HUES48 (cell line): ENCODE measurements around the gene OCRL.
"Not testable (repeated sequence)": the region's sequence is repeated elsewhere in the genome, so short reads cannot be mapped to it uniquely, and the experiment has no call there.

ENCODE experiments used
- H3K27ac ChIP-seq: one replicate; pipeline ENCODE4 v1.7.0; 2013; ENCODE audit warnings: low read depth, low read length, inconsistent platforms
- H3K27me3 ChIP-seq: 2 replicates; pipeline ENCODE4 v1.6.1; 2013; ENCODE audit warnings: mild to moderate bottlenecking, low read length; ENCODE audit not compliant: control insufficient read depth, insufficient read depth
- H3K36me3 ChIP-seq: 2 replicates; pipeline ENCODE4 v1.6.1; 2013; ENCODE audit warnings: low read length; ENCODE audit not compliant: control insufficient read depth, insufficient read depth
- H3K4me1 ChIP-seq: 2 replicates; pipeline ENCODE4 v1.6.1; 2013; ENCODE audit warnings: mild to moderate bottlenecking, low read length; ENCODE audit not compliant: control insufficient read depth, insufficient read depth
- H3K4me3 ChIP-seq: 2 replicates; pipeline ENCODE4 v1.5.1; 2013; ENCODE audit warnings: mild to moderate bottlenecking, low read depth, low read length
- H3K9ac ChIP-seq: 2 replicates; pipeline ENCODE4 v1.6.1; 2013; ENCODE audit warnings: mild to moderate bottlenecking, low read depth, low read length, moderate library complexity
- H3K9me3 ChIP-seq: 2 replicates; pipeline ENCODE4 v1.6.1; 2013; ENCODE audit warnings: low read length; ENCODE audit not compliant: control insufficient read depth, insufficient read depth

The OCRL gene

DNA sequence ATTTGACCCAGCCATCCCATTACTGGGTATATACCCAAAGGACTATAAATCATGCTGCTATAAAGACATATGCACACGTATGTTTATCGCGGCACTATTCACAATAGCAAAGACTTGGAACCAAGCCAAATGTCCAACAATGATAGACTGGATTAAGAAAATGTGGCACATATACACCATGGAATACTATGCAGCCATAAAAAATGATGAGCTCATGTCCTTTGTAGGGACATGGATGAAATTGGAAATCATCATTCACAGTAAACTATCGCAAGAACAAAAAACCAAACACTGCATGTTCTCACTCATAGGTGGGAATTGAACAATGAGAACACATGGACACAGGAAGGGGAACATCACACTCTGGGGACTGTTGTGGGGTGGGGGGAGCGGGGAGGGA lies 24.3 kb downstream of the OCRL start:
- H3K4me1 ChIP-seq, H3K9ac ChIP-seq, H3K27me3 ChIP-seq, H3K27ac ChIP-seq, H3K9me3 ChIP-seq, H3K4me3 ChIP-seq: not testable (repeated sequence)
- peaks cover 78% of the 10 kb centered on the region for H3K36me3 ChIP-seq

DNA sequence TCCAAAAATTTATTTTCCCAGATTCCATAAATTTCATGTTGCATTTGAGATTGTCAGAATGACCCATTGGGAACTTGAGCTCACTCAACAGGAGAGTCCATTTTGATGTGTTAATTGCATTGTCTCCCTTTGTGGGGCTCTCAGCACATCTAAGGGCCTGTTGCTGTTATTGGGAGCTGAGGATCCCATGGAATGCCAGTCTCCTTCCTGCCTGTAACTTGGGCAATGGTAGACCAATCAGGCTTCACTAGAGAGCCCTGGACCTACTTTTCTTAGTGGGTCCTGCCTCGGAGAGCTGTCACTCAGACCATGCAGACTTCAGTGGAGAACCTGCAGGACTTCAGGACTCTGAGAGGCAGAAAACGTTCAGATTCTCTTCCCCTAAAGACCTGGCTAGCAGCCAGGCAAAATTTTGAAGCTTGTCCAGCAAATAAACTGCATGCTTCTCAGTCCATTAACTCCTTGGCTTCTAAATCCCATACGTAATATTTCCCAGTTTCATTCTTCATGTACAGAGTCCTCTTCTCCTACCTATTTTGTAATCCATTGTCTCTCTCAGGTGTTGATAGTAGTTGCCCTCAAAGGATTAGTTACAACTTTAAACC lies 25.1 kb downstream of the OCRL start:
- Histone ChIP-seq H3K9me3 (no peaks in the 10 kb centered on the region), H3K36me3 (peaks cover 77% of the 10 kb centered on the region), H3K27me3 (no peaks in the 10 kb centered on the region; the same call in 1 of the 2 replicates), H3K4me3 (no peak overlapping the region), H3K27ac (no peak overlapping the region), H3K9ac (no peak overlapping the region), H3K4me1 (peaks cover 5% of the 10 kb centered on the region; the same call in 1 of the 2 replicates)

DNA sequence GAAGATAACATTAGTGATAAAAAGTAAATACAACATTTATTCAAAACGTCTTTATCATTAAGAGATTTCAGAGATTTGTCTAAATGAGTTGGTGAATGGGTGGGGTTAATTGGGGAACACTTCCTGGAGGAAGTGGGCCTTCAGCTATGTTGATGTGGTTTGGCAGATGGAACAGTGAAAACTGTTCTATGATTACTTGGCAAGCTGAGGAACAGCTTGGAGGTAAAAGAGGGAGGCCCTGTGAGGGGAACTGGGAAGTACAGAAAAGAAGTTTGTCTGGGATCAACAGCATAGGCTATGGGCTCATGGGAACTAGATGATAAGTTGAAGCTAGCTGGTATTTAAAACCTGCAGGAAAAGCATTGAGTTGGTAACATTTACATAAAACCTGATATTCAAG lies 26.0 kb downstream of the OCRL start:
- Histone ChIP-seq H3K4me3 (no peak overlapping the region), H3K36me3 (peaks cover 77% of the 10 kb centered on the region), H3K27ac (no peak overlapping the region), H3K27me3 (no peaks in the 10 kb centered on the region; the same call in 1 of the 2 replicates), H3K4me1 (peaks cover 5% of the 10 kb centered on the region; the same call in 1 of the 2 replicates), H3K9ac (no peak overlapping the region), H3K9me3 (no peaks in the 10 kb centered on the region)

DNA sequence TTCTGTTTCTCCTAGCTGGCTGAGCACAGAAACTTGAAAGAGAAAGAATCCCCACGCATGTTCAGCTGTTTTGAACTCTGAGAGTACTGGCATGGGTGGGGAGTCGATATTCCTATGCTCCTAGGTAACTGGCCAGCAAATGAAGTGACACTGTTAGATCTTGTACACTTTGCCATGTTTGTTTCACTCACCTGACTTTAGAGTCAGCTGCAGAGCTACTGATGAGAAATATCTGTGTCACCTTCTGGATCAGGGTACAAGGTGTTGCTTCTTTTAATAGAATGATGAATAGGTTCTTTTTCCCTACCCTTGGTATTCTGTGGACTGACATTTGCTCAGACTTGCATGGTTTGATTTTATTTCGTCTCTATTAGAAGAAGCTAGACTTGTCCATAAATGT lies 28.3 kb downstream of the OCRL start:
- no peak overlapping the region for H3K4me3 ChIP-seq
- peaks cover 5% of the 10 kb centered on the region; the same call in 1 of the 2 replicates for H3K4me1 ChIP-seq
- no peak overlapping the region for H3K9ac ChIP-seq
- no peak overlapping the region for H3K27ac ChIP-seq
- no peaks in the 10 kb centered on the region for H3K9me3 ChIP-seq
- peaks cover 73% of the 10 kb centered on the region for H3K36me3 ChIP-seq
- H3K27me3 ChIP-seq: no peaks in the 10 kb centered on the region; the same call in 1 of the 2 replicates

DNA sequence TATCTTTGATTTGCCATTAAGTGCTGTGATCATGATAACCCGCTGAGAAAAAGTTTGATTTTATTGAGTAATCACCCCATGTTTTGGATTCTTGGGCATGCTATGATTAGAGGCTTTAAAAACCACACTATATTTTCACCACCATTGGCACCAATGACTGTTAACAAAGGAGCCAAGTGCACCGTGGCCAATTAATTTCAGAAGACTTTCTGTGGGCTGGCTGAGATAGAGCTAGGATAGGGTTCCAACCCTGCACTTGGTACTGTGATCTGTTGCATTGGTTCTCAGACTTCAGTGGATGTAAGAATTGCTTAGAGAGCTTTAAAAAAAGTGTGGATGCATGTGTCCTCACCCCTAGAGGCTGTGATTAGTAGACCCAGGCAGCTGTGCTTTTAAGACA lies 32.4 kb downstream of the OCRL start:
- no peak overlapping the region for H3K9ac ChIP-seq
- H3K4me1 ChIP-seq: no peaks in the 10 kb centered on the region
- H3K27me3 ChIP-seq: no peaks in the 10 kb centered on the region
- H3K9me3 ChIP-seq: no peaks in the 10 kb centered on the region
- no peak overlapping the region for H3K4me3 ChIP-seq
- H3K36me3 ChIP-seq: peaks cover 88% of the 10 kb centered on the region
- no peak overlapping the region for H3K27ac ChIP-seq

DNA sequence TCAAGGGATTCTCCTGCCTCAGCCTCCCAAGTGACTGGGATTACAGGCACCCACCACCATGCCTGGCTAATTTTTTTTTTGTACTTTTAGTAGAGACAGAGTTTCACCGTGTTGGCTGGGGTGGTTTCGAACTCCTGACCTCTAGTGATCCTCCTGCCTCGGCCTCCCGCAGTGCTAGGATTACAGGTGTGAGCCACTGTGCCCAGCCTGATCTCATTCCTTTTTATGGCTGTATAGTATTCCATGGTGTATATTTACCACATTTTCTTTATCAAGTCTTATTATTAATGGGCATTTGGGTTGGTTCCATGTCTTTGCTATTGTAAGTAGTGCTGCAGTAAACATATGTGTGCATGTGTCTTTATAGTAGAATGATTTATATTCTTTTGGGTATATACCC lies 33.6 kb downstream of the OCRL start:
- H3K4me3 ChIP-seq, H3K27me3 ChIP-seq, H3K9ac ChIP-seq, H3K9me3 ChIP-seq, H3K27ac ChIP-seq, H3K4me1 ChIP-seq: not testable (repeated sequence)
- H3K36me3 ChIP-seq: peaks cover 91% of the 10 kb centered on the region

DNA sequence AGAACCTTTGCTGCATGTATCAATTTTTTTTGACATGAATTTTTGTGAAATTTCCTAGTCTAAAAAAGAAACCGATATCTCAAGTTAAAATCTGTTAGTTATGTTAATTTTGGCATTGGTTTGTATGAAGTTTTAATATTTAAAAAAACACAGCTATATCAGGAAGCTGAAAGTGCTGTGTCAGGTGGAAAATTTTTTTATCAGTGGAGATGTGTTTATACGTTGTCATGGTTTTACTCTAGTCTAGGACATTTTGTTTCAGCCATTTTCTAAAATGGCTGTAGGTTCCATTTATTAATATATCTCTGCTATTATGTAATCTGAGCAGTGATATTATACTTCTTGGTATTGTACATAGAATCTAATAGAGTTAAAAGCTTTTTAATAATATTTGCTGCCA lies 34.2 kb downstream of the OCRL start:
- Histone ChIP-seq H3K27me3 (no peaks in the 10 kb centered on the region), H3K4me1 (no peaks in the 10 kb centered on the region), H3K9ac (no peak overlapping the region), H3K36me3 (peaks cover 91% of the 10 kb centered on the region), H3K9me3 (no peaks in the 10 kb centered on the region), H3K27ac (no peak overlapping the region), H3K4me3 (no peak overlapping the region)

DNA sequence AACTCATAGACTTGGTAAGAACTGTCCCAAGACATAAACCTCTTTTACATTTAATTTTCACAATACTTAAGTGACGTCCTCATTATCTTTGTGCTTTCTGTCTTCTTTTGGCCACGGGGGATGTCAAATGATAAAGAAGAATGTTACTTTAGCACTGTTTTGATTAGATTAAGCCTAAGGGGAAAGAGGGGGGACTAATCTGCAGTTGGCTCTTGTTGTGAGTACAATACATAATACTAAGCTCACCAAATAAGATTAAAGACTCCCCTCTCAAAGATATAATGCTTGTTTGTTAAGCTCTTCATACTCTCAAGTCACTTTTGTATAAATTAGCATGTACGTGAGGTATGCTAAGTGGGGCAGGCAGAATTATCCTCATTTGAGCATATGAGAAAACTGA lies 36.5 kb downstream of the OCRL start:
- Histone ChIP-seq H3K27me3 (no peaks in the 10 kb centered on the region), H3K36me3 (peaks cover 89% of the 10 kb centered on the region), H3K27ac (no peak overlapping the region), H3K9ac (no peak overlapping the region), H3K4me3 (no peak overlapping the region), H3K4me1 (no peaks in the 10 kb centered on the region), H3K9me3 (no peaks in the 10 kb centered on the region)

DNA sequence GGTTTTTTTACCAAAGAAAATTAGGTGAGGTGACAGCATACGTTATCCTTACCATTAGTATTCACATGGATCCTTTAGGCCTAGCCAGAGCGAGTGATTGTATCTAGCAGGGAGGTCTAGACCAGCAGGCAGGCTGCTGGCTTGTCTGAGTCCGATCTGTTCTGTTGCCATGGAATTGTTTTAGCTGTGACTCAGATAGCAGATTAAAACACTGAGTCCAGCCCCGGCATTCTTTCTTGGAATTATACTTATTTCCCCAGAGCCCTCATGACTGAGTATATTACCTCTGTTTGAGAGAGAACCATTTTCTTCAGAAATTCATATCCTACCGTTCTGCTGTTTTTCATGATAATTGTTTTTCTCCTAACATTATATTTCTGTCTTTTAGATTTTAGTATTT lies 37.4 kb downstream of the OCRL start:
- peaks cover 86% of the 10 kb centered on the region for H3K36me3 ChIP-seq
- H3K4me1 ChIP-seq: no peaks in the 10 kb centered on the region
- H3K27me3 ChIP-seq: no peaks in the 10 kb centered on the region
- no peak overlapping the region for H3K9ac ChIP-seq
- no peak overlapping the region for H3K27ac ChIP-seq
- H3K4me3 ChIP-seq: no peak overlapping the region
- no peaks in the 10 kb centered on the region for H3K9me3 ChIP-seq

DNA sequence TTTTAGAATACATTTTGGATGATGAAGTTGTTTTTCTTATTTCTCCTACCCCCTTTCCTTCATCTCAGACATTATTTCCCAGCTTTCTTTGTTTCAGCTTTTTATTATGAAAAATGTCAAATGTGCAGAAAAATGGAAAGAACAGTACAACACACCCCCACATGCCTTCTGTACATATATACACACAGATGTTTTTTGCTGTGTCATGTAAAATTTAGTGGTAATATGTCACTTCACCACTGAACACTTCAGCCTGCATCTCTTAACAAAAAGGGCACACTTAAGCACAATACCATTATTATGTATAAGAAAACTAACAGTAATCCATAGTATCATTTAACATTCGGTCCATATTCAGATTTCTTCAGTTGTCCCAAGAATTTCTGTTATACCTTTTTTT lies 37.8 kb downstream of the OCRL start:
- Histone ChIP-seq H3K4me3 (no peak overlapping the region), H3K4me1 (no peaks in the 10 kb centered on the region), H3K27me3 (no peaks in the 10 kb centered on the region), H3K9ac (no peak overlapping the region), H3K9me3 (no peaks in the 10 kb centered on the region), H3K36me3 (peaks cover 86% of the 10 kb centered on the region), H3K27ac (no peak overlapping the region)

DNA sequence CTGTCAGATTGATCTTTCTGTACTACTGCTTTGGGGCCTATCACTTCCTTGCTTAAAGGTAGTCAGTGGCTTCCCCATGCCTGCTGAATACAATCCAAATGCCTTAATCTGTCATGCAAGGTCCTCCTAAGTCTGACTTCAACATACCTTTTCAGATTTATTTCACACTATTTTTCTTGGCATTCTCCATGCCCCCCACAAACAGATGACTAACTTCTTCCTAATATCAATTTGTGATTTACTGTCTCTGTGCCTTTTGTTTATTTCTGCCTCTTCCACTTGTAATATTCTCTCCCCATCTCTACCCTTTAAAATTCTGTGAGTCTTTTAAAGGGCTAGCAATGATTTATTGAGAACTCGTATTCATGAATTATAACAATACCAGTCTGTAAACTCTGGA lies 41.8 kb downstream of the OCRL start:
- Histone ChIP-seq H3K9ac (no peak overlapping the region), H3K4me3 (no peak overlapping the region), H3K36me3 (peaks cover 77% of the 10 kb centered on the region), H3K9me3 (no peaks in the 10 kb centered on the region), H3K4me1 (no peaks in the 10 kb centered on the region), H3K27me3 (no peaks in the 10 kb centered on the region), H3K27ac (no peak overlapping the region)

DNA sequence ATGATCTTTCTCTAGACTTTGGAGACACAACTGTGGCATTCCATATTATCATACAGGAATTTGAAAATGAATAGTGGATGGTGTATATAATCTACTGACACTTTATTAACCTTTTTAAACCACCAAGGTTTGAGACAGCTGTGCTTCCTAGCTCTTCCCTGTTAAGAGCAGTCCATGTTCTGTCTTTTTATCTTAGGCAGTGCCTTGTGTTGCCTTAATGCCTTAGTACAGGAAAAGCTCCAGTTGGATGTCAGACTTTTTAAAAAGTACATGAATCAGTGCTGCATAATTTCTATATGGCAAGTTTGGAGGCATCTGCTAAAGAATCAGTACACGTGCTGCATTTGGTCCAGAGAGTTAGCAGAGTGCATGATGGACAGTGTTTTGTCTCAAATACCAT lies 45.1 kb downstream of the OCRL start:
- H3K9ac ChIP-seq: no peak overlapping the region

More for the DNA sequence above, 45.1 kb downstream of the OCRL start:
- no peak overlapping the region for H3K4me3 ChIP-seq
- H3K36me3 ChIP-seq: peaks cover 78% of the 10 kb centered on the region
- H3K27me3 ChIP-seq: no peaks in the 10 kb centered on the region
- no peaks in the 10 kb centered on the region for H3K4me1 ChIP-seq
- H3K9me3 ChIP-seq: no peaks in the 10 kb centered on the region
- no peak overlapping the region for H3K27ac ChIP-seq
